HUES6 (cell line): ENCODE measurements around the gene EXOC6B.

Experiments
- H3K27ac ChIP-seq: 2 replicates; pipeline ENCODE4 v1.7.0; 2013; ENCODE audit warnings: low read depth, mild to moderate bottlenecking, low read length, inconsistent platforms
- H3K27me3 ChIP-seq: 2 replicates; pipeline ENCODE4 v1.6.1; 2013; ENCODE audit warnings: low read length; ENCODE audit not compliant: control insufficient read depth, insufficient read depth
- H3K36me3 ChIP-seq: 2 replicates; pipeline ENCODE4 v1.6.1; 2013; ENCODE audit warnings: low read length; ENCODE audit not compliant: control insufficient read depth, insufficient read depth
- H3K4me1 ChIP-seq: 2 replicates; pipeline ENCODE4 v1.6.1; 2013; ENCODE audit warnings: low read length; ENCODE audit not compliant: control insufficient read depth, insufficient read depth
- H3K4me3 ChIP-seq: 2 replicates; pipeline ENCODE4 v1.5.1; 2013; ENCODE audit warnings: low read depth, low read length
- H3K9ac ChIP-seq: one replicate; pipeline ENCODE4 v1.6.1; 2013; ENCODE audit warnings: mild to moderate bottlenecking, low read length
- H3K9me3 ChIP-seq: 2 replicates; pipeline ENCODE4 v1.6.1; 2013; ENCODE audit warnings: low read depth, low read length; ENCODE audit not compliant: control insufficient read depth, insufficient read depth

Gene EXOC6B

GRCh38 chr2:72131916-72132841, 693.7 kb downstream of the EXOC6B start:
- H3K36me3 ChIP-seq: no peaks in the 10 kb centered on the region

DNA sequence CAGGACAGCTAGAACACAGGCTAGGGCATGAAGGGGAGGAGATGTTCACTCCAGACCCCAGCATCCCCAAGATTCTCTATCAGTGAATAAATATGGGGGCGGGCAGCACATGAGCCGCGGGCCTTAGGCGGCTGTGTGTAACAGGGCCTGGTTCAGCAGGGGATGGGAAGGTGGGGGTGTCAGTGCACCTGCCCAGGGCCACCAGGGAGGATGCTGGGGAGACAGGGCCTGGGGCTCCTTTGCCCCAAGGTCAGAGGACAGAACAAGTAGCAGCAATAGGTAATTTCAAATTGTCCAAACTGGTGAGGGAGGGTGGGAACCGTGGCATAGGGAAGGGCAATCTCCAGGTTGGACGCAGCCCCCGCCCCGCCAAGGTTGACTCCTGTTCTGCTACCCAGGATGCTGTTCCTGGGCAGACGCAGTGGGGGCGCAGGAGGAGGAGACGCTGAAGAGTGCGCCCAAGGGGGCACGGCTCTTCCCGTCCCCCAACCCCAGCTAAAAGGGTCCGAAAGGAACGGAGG, 694.4 kb downstream of the EXOC6B start:
- Histone ChIP-seq H3K9ac (no peak overlapping the region), H3K4me1 (peaks cover 31% of the 10 kb centered on the region), H3K27ac (no peak overlapping the region), H3K9me3 (no peaks in the 10 kb centered on the region), H3K27me3 (peaks cover 13% of the 10 kb centered on the region; the same call in 1 of the 2 replicates), H3K4me3 (no peak overlapping the region), H3K36me3 (no peaks in the 10 kb centered on the region)

More at GRCh38 chr2:72131916-72132841, 693.7 kb downstream of the EXOC6B start:
- Histone ChIP-seq H3K4me1 (peaks cover 31% of the 10 kb centered on the region), H3K4me3 (no peak overlapping the region), H3K27me3 (peaks cover 13% of the 10 kb centered on the region; the same call in 1 of the 2 replicates), H3K27ac (no peak overlapping the region), H3K9ac (no peak overlapping the region), H3K9me3 (no peaks in the 10 kb centered on the region)

DNA sequence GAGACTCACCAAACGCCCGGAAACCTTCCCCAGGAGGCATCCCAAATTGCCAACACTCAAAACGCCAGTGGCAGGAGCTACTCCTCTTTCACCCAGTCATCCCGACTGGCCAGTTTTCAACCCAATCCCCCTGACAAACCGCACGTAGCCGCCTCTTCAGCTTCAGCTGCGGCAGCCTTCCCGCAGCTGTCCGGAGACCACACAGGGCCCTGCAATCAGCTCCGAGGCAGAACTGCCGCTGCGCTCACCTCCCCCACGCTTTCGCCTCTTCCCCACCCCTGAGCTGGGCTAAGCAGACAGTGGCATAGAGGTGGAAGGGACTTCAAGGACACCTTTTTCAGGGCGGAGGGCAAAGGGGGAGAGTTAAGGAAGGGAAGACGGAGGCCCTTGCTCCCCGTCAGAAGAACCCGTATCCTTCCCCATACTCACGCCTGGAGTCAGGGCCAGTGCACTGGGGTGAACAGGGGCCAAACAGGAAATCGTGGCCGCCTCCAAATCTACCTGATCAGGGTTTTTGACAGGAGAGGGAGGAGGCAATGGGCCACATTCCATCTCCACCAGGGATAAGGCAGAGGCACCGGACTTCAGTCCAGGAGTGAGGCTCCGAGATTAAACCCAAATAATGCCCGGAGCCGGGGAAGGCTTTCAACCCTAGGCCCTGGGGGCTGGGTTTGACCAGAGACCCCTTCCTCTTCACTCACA, 695.0 kb downstream of the EXOC6B start:
- Histone ChIP-seq H3K9me3 (no peaks in the 10 kb centered on the region), H3K4me1 (peaks cover 31% of the 10 kb centered on the region), H3K27ac (no peak overlapping the region), H3K36me3 (no peaks in the 10 kb centered on the region), H3K27me3 (peaks cover 13% of the 10 kb centered on the region; the same call in 1 of the 2 replicates), H3K4me3 (no peak overlapping the region), H3K9ac (no peak overlapping the region)

- Histone ChIP-seq H3K9ac (no peak overlapping the region), H3K4me1 (peaks cover 31% of the 10 kb centered on the region), H3K9me3 (no peaks in the 10 kb centered on the region), H3K36me3 (no peaks in the 10 kb centered on the region), H3K4me3 (no peak overlapping the region), H3K27ac (no peak overlapping the region), H3K27me3 (peaks cover 13% of the 10 kb centered on the region; the same call in 1 of the 2 replicates)
Observed at GRCh38 chr2:72129681-72130340, 696.0 kb downstream of the EXOC6B start.

GRCh38 chr2:72128843-72129227, 697.0 kb downstream of the EXOC6B start:
- no peaks in the 10 kb centered on the region for H3K9me3 ChIP-seq
- peaks cover 31% of the 10 kb centered on the region for H3K4me1 ChIP-seq
- H3K27me3 ChIP-seq: peaks cover 13% of the 10 kb centered on the region; the same call in 1 of the 2 replicates
- H3K27ac ChIP-seq: no peak overlapping the region
- H3K9ac ChIP-seq: no peak overlapping the region
- no peaks in the 10 kb centered on the region for H3K36me3 ChIP-seq
- H3K4me3 ChIP-seq: no peak overlapping the region

- Histone ChIP-seq H3K36me3 (no peaks in the 10 kb centered on the region), H3K4me3 (no peak overlapping the region), H3K9me3 (no peaks in the 10 kb centered on the region), H3K9ac (no peak overlapping the region), H3K4me1 (peaks cover 31% of the 10 kb centered on the region), H3K27ac (no peak overlapping the region), H3K27me3 (peaks cover 13% of the 10 kb centered on the region; the same call in 1 of the 2 replicates)
Observed at GRCh38 chr2:72128059-72128842, 697.6 kb downstream of the EXOC6B start.

DNA sequence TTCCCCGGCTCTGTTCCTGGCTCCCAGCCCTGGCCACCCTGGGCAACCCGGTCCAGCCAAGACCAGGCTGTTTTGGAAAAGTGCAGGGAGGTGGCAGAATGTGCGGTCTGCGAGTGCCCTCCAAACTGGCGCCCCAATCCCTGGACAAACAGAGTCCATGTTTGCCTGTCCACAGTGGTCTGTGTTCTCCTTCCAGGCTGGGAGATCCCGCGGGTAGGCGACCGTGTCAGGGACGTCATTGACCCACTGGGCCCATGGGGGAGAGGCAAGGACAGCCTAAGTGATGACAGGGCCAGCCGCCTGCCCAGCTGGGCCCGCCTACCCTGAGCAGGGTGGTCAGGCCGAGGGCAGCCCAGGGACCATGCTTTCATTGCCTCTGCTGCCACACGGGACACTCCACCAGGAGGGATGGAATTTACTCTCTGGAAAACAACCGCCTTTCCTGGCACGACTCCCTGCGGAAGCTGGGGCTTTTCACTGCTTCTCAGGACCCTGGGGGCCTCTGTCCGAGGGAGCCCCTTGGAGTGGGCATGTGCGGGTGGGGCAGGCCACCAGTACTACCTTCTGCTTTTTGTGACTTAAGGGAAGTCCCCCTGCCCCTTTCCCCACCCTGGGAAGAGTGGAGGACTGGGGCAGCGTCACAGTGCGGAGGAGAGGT, 698.3 kb downstream of the EXOC6B start:
- H3K4me3 ChIP-seq: no peak overlapping the region
- peaks cover 31% of the 10 kb centered on the region for H3K4me1 ChIP-seq
- peaks cover 13% of the 10 kb centered on the region; the same call in 1 of the 2 replicates for H3K27me3 ChIP-seq
- H3K9ac ChIP-seq: no peak overlapping the region
- H3K27ac ChIP-seq: no peak overlapping the region
- no peaks in the 10 kb centered on the region for H3K36me3 ChIP-seq
- no peaks in the 10 kb centered on the region for H3K9me3 ChIP-seq

- H3K9ac ChIP-seq: no peak overlapping the region
- no peak overlapping the region for H3K4me3 ChIP-seq
- peaks cover 10% of the 10 kb centered on the region; the same call in 1 of the 2 replicates for H3K27me3 ChIP-seq
Observed at GRCh38 chr2:72126186-72127100, 699.4 kb downstream of the EXOC6B start.

More at GRCh38 chr2:72126186-72127100, 699.4 kb downstream of the EXOC6B start:
- peaks cover 29% of the 10 kb centered on the region for H3K4me1 ChIP-seq
- no peaks in the 10 kb centered on the region for H3K9me3 ChIP-seq
- H3K27ac ChIP-seq: no peak overlapping the region
- no peaks in the 10 kb centered on the region for H3K36me3 ChIP-seq
